Neutrophil (primary cell): ENCODE results near the gene MKRN2.

Source experiments
- H3K27ac ChIP-seq: fragments of 200-600 bp; sonication (generic); 2 replicates; pipeline ENCODE4 v1.5.1; 2016; ENCODE audit warnings: mild to moderate bottlenecking, moderate library complexity
- H3K27me3 ChIP-seq: fragments of 200-600 bp; sonication (generic); 2 replicates; pipeline ENCODE4 v1.6.0; 2016; ENCODE audit warnings: mild to moderate bottlenecking
- H3K36me3 ChIP-seq: fragments of 200-600 bp; sonication (generic); 2 replicates; pipeline ENCODE4 v1.5.1; 2017
- H3K4me1 ChIP-seq, 2 experiments: fragments of 200-600 bp in 1 of 2; sonication (generic) in 1 of 2; 1 replicate in 1 of 2; 2 replicates in 1 of 2; pipeline versions ENCODE4 v1.5.1 to v1.6.1; 2013 to 2016; ENCODE audit warnings: low read depth in 1 of 2, low read length in 1 of 2, mild to moderate bottlenecking in 1 of 2, moderate library complexity in 1 of 2; ENCODE audit not compliant: control insufficient read depth in 1 of 2, insufficient read depth in 1 of 2
- H3K4me3 ChIP-seq, 2 experiments: fragments of 200-600 bp in 1 of 2; sonication (generic) in 1 of 2; 1 replicate in 1 of 2; 2 replicates in 1 of 2; pipeline ENCODE4 v1.5.1; 2013 to 2016; ENCODE audit warnings: low read depth in 1 of 2, low read length in 1 of 2, mild to moderate bottlenecking in 1 of 2, moderate library complexity in 1 of 2
- H3K9me3 ChIP-seq: fragments of 200-600 bp; sonication (generic); 2 replicates; pipeline ENCODE4 v1.5.1; 2016
- CTCF ChIP-seq: fragments of 200-600 bp; sonication (generic); IDR thresholded peaks from 2 replicates; pipeline ENCODE4 v1.5.1; 2016; ENCODE audit warnings: antibody characterized with exemption

Gene MKRN2

GRCh38 chr3:12556690-12557472 is at the start of gene MKRN2:
MKRN2 (plus strand) TSS chr3:12557087; CDS start chr3:12557151, 64 bp downstream.
- Histone ChIP-seq H3K4me3 (peak within 1 kb of the TSS; percentile 83 to 98), H3K27me3 (peaks cover 44% of the 10 kb centered on the region), H3K27ac (peak within 1 kb of the TSS; percentile 92), H3K4me1 (peaks cover 53% of the 10 kb centered on the region in 2 experiments), H3K9me3 (no peaks in the 10 kb centered on the region), H3K36me3 (no peaks in the 10 kb centered on the region)
- TF ChIP-seq CTCF = peak; percentile 49

GRCh38 chr3:12507591-12508281 is 49.2 kb upstream of the MKRN2 start:
- H3K36me3 ChIP-seq = no peaks in the 10 kb centered on the region

GRCh38 chr3:12508291-12508700 is 48.6 kb upstream of the MKRN2 start:
- Histone ChIP-seq H3K27ac (no peak overlapping the region), H3K4me3 (no peak overlapping the region), H3K36me3 (no peaks in the 10 kb centered on the region), H3K9me3 (no peaks in the 10 kb centered on the region), H3K27me3 (no peaks in the 10 kb centered on the region), H3K4me1 (peaks cover 6 to 7% of the 10 kb centered on the region in 2 experiments)
- no peak for TF ChIP-seq CTCF

More at GRCh38 chr3:12507591-12508281, 49.2 kb upstream of the MKRN2 start:
- H3K27me3 ChIP-seq = no peaks in the 10 kb centered on the region
- peaks cover 6 to 7% of the 10 kb centered on the region in 2 experiments for H3K4me1 ChIP-seq
- no peaks in the 10 kb centered on the region for H3K9me3 ChIP-seq
- no peak overlapping the region for H3K27ac ChIP-seq
- no peak overlapping the region for H3K4me3 ChIP-seq
- TF ChIP-seq CTCF = no peak

GRCh38 chr3:12509466-12509865 is 47.4 kb upstream of the MKRN2 start:
- no peak for TF ChIP-seq CTCF
- H3K36me3 ChIP-seq = no peaks in the 10 kb centered on the region
- no peaks in the 10 kb centered on the region for H3K9me3 ChIP-seq
- H3K4me3 ChIP-seq = no peak overlapping the region
- no peaks in the 10 kb centered on the region for H3K4me1 ChIP-seq
- no peak overlapping the region for H3K27ac ChIP-seq
- H3K27me3 ChIP-seq = no peaks in the 10 kb centered on the region

- TF ChIP-seq CTCF = no peak
- H3K4me3 ChIP-seq = no peak overlapping the region
- no peaks in the 10 kb centered on the region for H3K4me1 ChIP-seq
- no peaks in the 10 kb centered on the region for H3K27me3 ChIP-seq
- no peaks in the 10 kb centered on the region for H3K36me3 ChIP-seq
- H3K9me3 ChIP-seq = no peaks in the 10 kb centered on the region
- H3K27ac ChIP-seq = no peak overlapping the region
Measured at GRCh38 chr3:12512534-12513118, 44.3 kb upstream of the MKRN2 start.
